HG03280 (cell line): ENCODE data around the gene GRP.
"Not testable (repeated sequence)": the region's sequence is repeated elsewhere in the genome, so short reads cannot be mapped to it uniquely, and the experiment has no call there.

Experiments used
- ATAC-seq: cut with Tn5 transposase; IDR thresholded peaks from one replicate; pipeline ENCODE4 v1.9.1; 2021; ENCODE audit warnings: mild to moderate bottlenecking, moderate library complexity; ENCODE audit not compliant: unreplicated experiment

GRP gene

GRCh38 chr18:59228351-59228750 lies 8.4 kb downstream of the GRP start:
- no peak for ATAC-seq

- ATAC-seq = no peak
Measured at GRCh38 chr18:59229191-59229590, 9.2 kb downstream of the GRP start.

- no peak for ATAC-seq
Measured at GRCh38 chr18:59229701-59230443, 9.9 kb downstream of the GRP start.

- ATAC-seq = no peak
Measured at GRCh38 chr18:59231114-59231513, 11.2 kb downstream of the GRP start.

GRCh38 chr18:59231877-59232276 lies 11.9 kb downstream of the GRP start:
- ATAC-seq = no peak

- ATAC-seq = no peak
Measured at GRCh38 chr18:59232309-59233016, 12.5 kb downstream of the GRP start.

GRCh38 chr18:59233017-59233410 lies 13.1 kb downstream of the GRP start:
- ATAC-seq = no peak

GRCh38 chr18:59238385-59238784 lies 18.4 kb downstream of the GRP start:
- ATAC-seq = no peak

GRCh38 chr18:59239642-59240041 lies 19.7 kb downstream of the GRP start:
- no peak for ATAC-seq

- ATAC-seq = no peak
Measured at GRCh38 chr18:59242906-59243305, 22.9 kb downstream of the GRP start.

- no peak for ATAC-seq
Measured at GRCh38 chr18:59246796-59247195, 26.8 kb downstream of the GRP start.

- ATAC-seq = no peak
Measured at GRCh38 chr18:59249199-59249774, 29.3 kb downstream of the GRP start.

GRCh38 chr18:59255491-59255890 lies 35.5 kb downstream of the GRP start:
- not testable (repeated sequence) for ATAC-seq

GRCh38 chr18:59261842-59262241 lies 41.9 kb downstream of the GRP start:
- not testable (repeated sequence) for ATAC-seq

- ATAC-seq = not testable (repeated sequence)
Measured at GRCh38 chr18:59262243-59262642, 42.3 kb downstream of the GRP start.

- ATAC-seq = no peak
Measured at GRCh38 chr18:59263661-59264060, 43.7 kb downstream of the GRP start.

- ATAC-seq = no peak
Measured at GRCh38 chr18:59264121-59264571, 44.2 kb downstream of the GRP start.

GRCh38 chr18:59264651-59265245 lies 44.8 kb downstream of the GRP start:
- no peak for ATAC-seq

GRCh38 chr18:59265246-59265973 lies 45.5 kb downstream of the GRP start:
- peak; percentile 63 for ATAC-seq

GRCh38 chr18:59265974-59266369 lies 46.0 kb downstream of the GRP start:
- no peak for ATAC-seq

- no peak for ATAC-seq
Measured at GRCh38 chr18:59266459-59266858, 46.5 kb downstream of the GRP start.
